ENCODE results near the gene METAP1D. TPM values are rescaled to one million over a fixed set of nuclear protein-coding genes. Genes with fewer than 3 reads are reported as not detected.
"Not testable (repeated sequence)": the region's sequence is repeated elsewhere in the genome, so short reads cannot be mapped to it uniquely, and the experiment has no call there.

Gene METAP1D
- total and polyA plus RNA-seq, 2 donors (not counting 3 experiments of a cell fraction or from before 2014, with no cell fraction given), result 4.2 to 8.1 TPM

GRCh38 chr2:172058660-172059059 lies 58.9 kb downstream of the METAP1D start:
- Histone ChIP-seq H4K20me1 (replicated peaks; ENCODE audit: control insufficient read depth, extremely low read depth, insufficient read depth, low read length) (no peaks in the 10 kb centered on the region), H2AFZ (ENCODE audit: low read depth, low read length) (no peak overlapping the region), H3K27ac (ENCODE audit: insufficient read depth, low read depth, low read length) (no peak overlapping the region), H3K36me3 (ENCODE audit: control insufficient read depth in 2 of 2, extremely low read depth in 1 of 2, insufficient read depth in 2 of 2, low read length in 2 of 2) (no peaks in the 10 kb centered on the region), H3K9me1 (replicated peaks; ENCODE audit: control insufficient read depth, extremely low read depth, insufficient read depth, low read length) (no peaks in the 10 kb centered on the region), H3K27me3 (ENCODE audit: control insufficient read depth in 2 of 2, insufficient read depth in 2 of 2, low read length in 2 of 2) (no peaks in the 10 kb centered on the region), H3K4me1 (ENCODE audit: control insufficient read depth, extremely low read depth, insufficient read depth, low read length) (no peaks in the 10 kb centered on the region), H3K4me3 (replicated peaks in 1 of 3; ENCODE audit: insufficient read depth in 1 of 3, low read depth in 1 of 3, low read length in 3 of 3) (no peak overlapping the region), H3K4me2 (ENCODE audit: insufficient read depth, low read length) (no peak overlapping the region), H3K79me2 (ENCODE audit: control insufficient read depth, insufficient read depth, low read length) (no peaks in the 10 kb centered on the region), H3K9me3 (replicated peaks; ENCODE audit: control insufficient read depth, insufficient read depth, low read length) (no peaks in the 10 kb centered on the region), H3K9ac (replicated peaks; ENCODE audit: extremely low read depth, insufficient read depth, low read length) (no peak overlapping the region)
- POLR2A ChIA-PET, result no interaction called here
- BruUV-seq (replicated peaks), result no TSS peak
- CTCF ChIA-PET, result interaction anchor here (0.7 kb wide), 1 partner anchor 25 kb away, joined by 3 read pairs; no protein-coding TSS in a partner anchor
- TF ChIP-seq MYC (IDR thresholded peaks at IDR 0.05; ENCODE audit: low read depth, low read length) (no peak), POLR2A (IDR thresholded peaks at IDR 0.05; ENCODE audit: low read depth, low read length) (no peak), GATA2 (IDR thresholded peaks at IDR 0.05; ENCODE audit: insufficient read depth, insufficient read length, low read depth, low read length) (no peak), JUN (IDR thresholded peaks at IDR 0.05; ENCODE audit: borderline replicate concordance, insufficient read depth, insufficient read length, low read depth) (no peak), EZH2 (IDR thresholded peaks at IDR 0.05; ENCODE audit: borderline replicate concordance, low read depth, low read length, severe bottlenecking) (no peak)
- dilution Hi-C loops (cut with MboI; ENCODE audit: extremely low pct_ligation_motif_present, low sequenced_read_pairs) (no loop called here), intact Hi-C loops (cut with micrococcal nuclease) (no loop called here)
- no peak for DNase-seq (ENCODE audit: low read depth, low spot score)
- no peak for FAIRE-seq

DNA sequence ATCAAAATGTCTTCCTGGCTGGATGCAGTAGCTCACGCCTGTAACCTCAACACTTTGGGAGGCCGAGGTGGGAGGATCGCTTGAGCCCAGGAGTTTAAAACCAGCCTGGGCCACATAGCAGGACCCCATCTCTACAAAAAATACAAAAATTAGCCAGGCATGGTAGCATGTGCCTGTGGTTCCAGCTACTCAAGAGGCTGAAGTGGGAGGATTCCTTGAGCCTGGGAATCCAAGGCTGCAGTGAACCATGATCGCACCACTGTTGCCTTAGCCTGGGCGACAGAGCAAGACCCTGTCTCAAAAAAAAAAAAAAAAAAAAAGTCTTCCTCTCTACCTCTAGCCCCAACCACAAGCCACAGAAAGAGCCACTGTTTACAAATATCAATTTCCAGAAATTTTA lies 60.4 kb downstream of the METAP1D start:
- BruUV-seq (replicated peaks); DNase-seq (ENCODE audit: low read depth, low spot score); dilution Hi-C loops (cut with MboI; ENCODE audit: extremely low pct_ligation_motif_present, low sequenced_read_pairs); H3K36me3 ChIP-seq (ENCODE audit: control insufficient read depth in 2 of 2, extremely low read depth in 1 of 2, insufficient read depth in 2 of 2, low read length in 2 of 2); H3K9ac ChIP-seq (replicated peaks; ENCODE audit: extremely low read depth, insufficient read depth, low read length); intact Hi-C loops (cut with micrococcal nuclease); H3K4me2 ChIP-seq (ENCODE audit: insufficient read depth, low read length); H4K20me1 ChIP-seq (replicated peaks; ENCODE audit: control insufficient read depth, extremely low read depth, insufficient read depth, low read length); H3K27ac ChIP-seq (ENCODE audit: insufficient read depth, low read depth, low read length); FAIRE-seq; H3K9me1 ChIP-seq (replicated peaks; ENCODE audit: control insufficient read depth, extremely low read depth, insufficient read depth, low read length); H3K27me3 ChIP-seq (ENCODE audit: control insufficient read depth in 2 of 2, insufficient read depth in 2 of 2, low read length in 2 of 2); H3K79me2 ChIP-seq (ENCODE audit: control insufficient read depth, insufficient read depth, low read length); H3K4me3 ChIP-seq (replicated peaks in 1 of 3; ENCODE audit: insufficient read depth in 1 of 3, low read depth in 1 of 3, low read length in 3 of 3); H3K4me1 ChIP-seq (ENCODE audit: control insufficient read depth, extremely low read depth, insufficient read depth, low read length); H2AFZ ChIP-seq (ENCODE audit: low read depth, low read length); H3K9me3 ChIP-seq (replicated peaks; ENCODE audit: control insufficient read depth, insufficient read depth, low read length): not testable (repeated sequence)
- CTCF ChIA-PET, result interaction anchor here (0.7 to 1.1 kb wide), 2 partner anchors 243 to 300 kb away, joined by 3 read pairs; no protein-coding TSS in a partner anchor
- POLR2A ChIA-PET, result interaction anchor here (0.6 kb wide), 1 partner anchor 59 kb away, joined by 3 read pairs; no protein-coding TSS in a partner anchor

All from endothelial cell of umbilical vein (primary cell).